Measurements from ENCODE around the gene MCIDAS.

MCIDAS gene

GRCh38 chr5:55222092-55222984, 4.8 kb downstream of the MCIDAS start:
- DNase-seq (ENCODE audit: low spot score), result no peak

- DNase-seq (ENCODE audit: low spot score), result peak; percentile 45
Measured at GRCh38 chr5:55220433-55221185, 6.5 kb downstream of the MCIDAS start.

- no peak for DNase-seq (ENCODE audit: low spot score)
Measured at GRCh38 chr5:55219770-55220169, 7.3 kb downstream of the MCIDAS start.

- DNase-seq (ENCODE audit: low spot score), result no peak
Measured at GRCh38 chr5:55218967-55219366, 8.1 kb downstream of the MCIDAS start.

- no peak for DNase-seq (ENCODE audit: low spot score)
Measured at GRCh38 chr5:55211184-55211874, 15.8 kb downstream of the MCIDAS start.

GRCh38 chr5:55205001-55205400, 22.1 kb downstream of the MCIDAS start:
- no peak for DNase-seq (ENCODE audit: low spot score)

GRCh38 chr5:55191165-55191564, 36.0 kb downstream of the MCIDAS start:
- no peak for DNase-seq (ENCODE audit: low spot score)

- DNase-seq (ENCODE audit: low spot score), result no peak
Measured at GRCh38 chr5:55188656-55189540, 38.2 kb downstream of the MCIDAS start.

GRCh38 chr5:55187370-55187769, 39.7 kb downstream of the MCIDAS start:
- DNase-seq (ENCODE audit: low spot score), result no peak

- DNase-seq (ENCODE audit: low spot score), result no peak
Measured at GRCh38 chr5:55180016-55180415, 47.1 kb downstream of the MCIDAS start.

- DNase-seq (ENCODE audit: low spot score), result no peak
Measured at GRCh38 chr5:55177078-55177477, 50.0 kb downstream of the MCIDAS start.

GRCh38 chr5:55176176-55176818, 50.8 kb downstream of the MCIDAS start:
- DNase-seq (ENCODE audit: low spot score), result peak; percentile 43

- DNase-seq (ENCODE audit: low spot score), result no peak
Measured at GRCh38 chr5:55175781-55176175, 51.3 kb downstream of the MCIDAS start.

GRCh38 chr5:55173687-55174230, 53.4 kb downstream of the MCIDAS start:
- DNase-seq (ENCODE audit: low spot score), result no peak

- DNase-seq (ENCODE audit: low spot score), result peak; percentile 98
Measured at GRCh38 chr5:55172937-55173686, 54.0 kb downstream of the MCIDAS start, which contains the start of gene CDC20B. Gene CDC20B, minus strand, starts transcription at chr5:55173177. Its CDS starts 177 bp downstream, at chr5:55173000.

GRCh38 chr5:55172051-55172899, 54.8 kb downstream of the MCIDAS start:
- DNase-seq (ENCODE audit: low spot score), result peak; percentile 81

GRCh38 chr5:55171471-55171870, 55.6 kb downstream of the MCIDAS start:
- no peak for DNase-seq (ENCODE audit: low spot score)

Measured in GM03348 (cell line).